CD8-positive, alpha-beta memory T cell (primary cell): ENCODE measurements around the gene ILK. TPM values are rescaled to one million over a fixed set of nuclear protein-coding genes. Genes with fewer than 3 reads are reported as not detected.

Source experiments
- CTCF ChIA-PET: fragments of 350-600 bp; sonication (Branson Sonifier 250); formaldehyde crosslinking; loops from one replicate; lab custom pipeline; 2021; ENCODE audit warnings: antibody characterized with exemption; lab: Charles Lee
- POLR2A ChIA-PET: fragments of 350-600 bp; sonication (Branson Sonifier 250); formaldehyde crosslinking; loops from one replicate; lab custom pipeline; 2021; ENCODE audit warnings: antibody characterized with exemption; lab: Charles Lee
- DNase-seq, 5 donors: peaks; one replicate each; pipeline versions ENCODE4 v3.0.0 to v3.0.0-alpha.2; 2020 to 2022; ENCODE audit warnings: mixed read lengths in 1 of 5
- H3K27ac ChIP-seq: one replicate; pipeline ENCODE4 v1.7.0; 2013; ENCODE audit warnings: low read depth, mild to moderate bottlenecking, low read length, moderate library complexity
- H3K27me3 ChIP-seq: 2 replicates; pipeline ENCODE4 v1.7.0; 2013; ENCODE audit warnings: low read length, mild to moderate bottlenecking; ENCODE audit not compliant: insufficient read depth, poor library complexity, severe bottlenecking
- H3K36me3 ChIP-seq: 2 replicates; pipeline ENCODE4 v1.7.0; 2013; ENCODE audit warnings: mild to moderate bottlenecking, low read length, moderate library complexity; ENCODE audit not compliant: insufficient read depth
- H3K4me1 ChIP-seq: 2 replicates; pipeline ENCODE4 v1.7.0; 2013; ENCODE audit warnings: mild to moderate bottlenecking, low read length, moderate library complexity; ENCODE audit not compliant: insufficient read depth
- H3K4me3 ChIP-seq: 2 replicates; pipeline ENCODE4 v1.7.0; 2013; ENCODE audit warnings: mild to moderate bottlenecking, low read length
- H3K9me3 ChIP-seq: 2 replicates; pipeline ENCODE4 v1.7.0; 2013; ENCODE audit warnings: mild to moderate bottlenecking, low read length
- H3K27ac Mint-ChIP-seq, 8 donors: one replicate each; pipeline ENCODE4 v1.8.0; 2020 to 2021; ENCODE audit warnings: mixed read lengths in 8 of 8, mild to moderate bottlenecking in 6 of 8, inconsistent platforms in 3 of 8, moderate library complexity in 3 of 8
- H3K27me3 Mint-ChIP-seq, 2 donors: one replicate each; pipeline ENCODE4 v1.8.0; 2020 to 2021; ENCODE audit warnings: mixed read lengths in 2 of 2, mild to moderate bottlenecking in 1 of 2, moderate library complexity in 1 of 2
- H3K36me3 Mint-ChIP-seq, 3 donors: one replicate each; pipeline ENCODE4 v1.8.0; 2020 to 2021; ENCODE audit warnings: mixed read lengths in 3 of 3, inconsistent platforms in 1 of 3, mild to moderate bottlenecking in 1 of 3
- H3K4me1 Mint-ChIP-seq, 3 donors: one replicate each; pipeline ENCODE4 v1.8.0; 2020 to 2021; ENCODE audit warnings: mixed read lengths in 3 of 3, inconsistent platforms in 1 of 3, mild to moderate bottlenecking in 1 of 3
- H3K4me3 Mint-ChIP-seq, 7 donors: one replicate each; pipeline ENCODE4 v1.8.0; 2020 to 2021; ENCODE audit warnings: mixed read lengths in 7 of 7, mild to moderate bottlenecking in 6 of 7, moderate library complexity in 4 of 7, inconsistent platforms in 2 of 7
- H3K9me3 Mint-ChIP-seq, 5 donors: one replicate each; pipeline ENCODE4 v1.8.0; 2020 to 2022; ENCODE audit warnings: mixed read lengths in 5 of 5, mild to moderate bottlenecking in 3 of 5, moderate library complexity in 2 of 5, inconsistent platforms in 1 of 5
- polyA plus RNA-seq: library from polyadenylated mRNA; unstranded; fragments of 300-500 nt; fragmentation: Illumina TruSeq; gene quantifications from one replicate; pipeline ENCODE4 v1.2.3, GENCODE V29; 2021
- total RNA-seq, 2 experiments: library from RNA; stranded (reverse); gene quantifications; one replicate each; pipeline ENCODE4 v1.2.3, GENCODE V29; 2021

The ILK gene
- total and polyA plus RNA-seq, 3 experiments from 2014 or later: 90.1 to 111 (median 92.6) TPM

DNA sequence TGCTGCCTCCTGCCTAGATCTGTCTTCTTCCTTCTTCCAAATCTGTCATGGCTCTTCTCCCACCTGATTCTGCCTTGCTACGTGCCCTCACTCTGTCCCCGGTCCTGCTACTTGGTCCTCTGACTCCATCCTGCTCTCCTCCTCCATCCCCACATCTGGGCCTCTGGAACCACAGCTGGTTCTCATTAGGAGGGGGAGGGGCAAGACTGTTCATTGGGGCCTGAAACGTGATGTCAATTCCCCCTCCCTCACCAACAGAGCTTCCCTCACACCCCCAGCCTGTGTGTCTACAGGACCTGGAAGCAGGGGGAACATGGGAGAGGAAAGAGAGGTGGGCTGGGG lies 43.0 kb downstream of the ILK start:
- H3K27ac ChIP-seq: no peak overlapping the region
- DNase-seq: no peak
- H3K36me3 ChIP-seq: no peaks in the 10 kb centered on the region
- Mint-ChIP-seq H3K4me1 (no peaks in the 10 kb centered on the region), H3K36me3 (no peaks in the 10 kb centered on the region), H3K9me3 (no peaks in the 10 kb centered on the region), H3K27me3 (peaks cover 0 to 1% of the 10 kb centered on the region in 2 donors), H3K27ac (no peak overlapping the region), H3K4me3 (no peak overlapping the region)
- POLR2A ChIA-PET: interaction anchor here (0.7 to 1.8 kb wide), 4 partner anchors 20 to 157 kb away, joined by 3 to 10 read pairs (median 6); partner anchors contain the start of genes TAF10 and TPP1
- peaks cover 62% of the 10 kb centered on the region for H3K4me1 ChIP-seq
- H3K27me3 ChIP-seq: no peaks in the 10 kb centered on the region
- peak overlapping the region; percentile 40 for H3K4me3 ChIP-seq
- CTCF ChIA-PET: interaction anchor here (0.9 to 1.9 kb wide), 7 partner anchors 12 to 42 kb away, joined by 3 to 13 read pairs (median 4); partner anchors contain the start of genes MRPL17 and TPP1
- no peaks in the 10 kb centered on the region for H3K9me3 ChIP-seq

DNA sequence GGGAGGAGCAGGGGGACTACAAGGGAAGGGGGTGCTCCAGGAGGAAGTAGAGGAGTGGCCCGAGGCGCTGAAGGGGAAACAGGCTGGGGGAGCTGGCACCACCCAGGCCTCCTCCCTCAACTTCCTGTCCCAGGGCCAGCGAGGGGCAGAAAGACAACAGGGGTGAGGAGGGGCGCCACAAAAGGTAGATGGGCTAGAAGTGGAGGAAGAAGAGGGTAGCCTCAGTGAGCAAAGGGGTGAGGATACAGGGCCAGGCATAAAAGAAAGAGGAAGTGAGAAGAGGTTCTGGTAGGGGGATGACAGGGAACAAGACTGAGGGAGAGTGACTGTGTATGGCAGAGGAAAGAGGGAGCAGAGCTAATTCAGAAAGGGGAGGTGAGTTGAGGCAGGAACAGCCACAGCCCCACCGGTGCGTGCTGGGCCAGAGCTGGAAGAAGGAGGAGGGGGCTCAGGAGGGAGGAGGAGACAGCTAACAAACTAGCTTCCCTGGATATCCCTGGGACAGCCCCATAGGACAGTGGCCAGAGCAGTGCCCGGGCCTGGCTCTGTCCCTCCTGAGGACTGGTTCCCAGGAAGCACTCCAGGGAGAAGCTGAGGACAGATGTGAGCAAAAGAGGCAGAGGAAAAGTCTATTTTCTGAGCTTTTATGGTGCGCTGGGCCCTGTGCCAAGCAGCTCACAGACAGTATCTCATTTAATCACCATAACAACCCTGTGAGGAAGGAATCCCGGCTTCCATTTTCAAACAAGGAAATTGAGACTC lies 43.5 kb downstream of the ILK start:
- Mint-ChIP-seq H3K27ac (no peak overlapping the region), H3K27me3 (peaks cover 0 to 1% of the 10 kb centered on the region in 2 donors), H3K36me3 (no peaks in the 10 kb centered on the region), H3K4me1 (no peaks in the 10 kb centered on the region), H3K4me3 (no peak overlapping the region), H3K9me3 (no peaks in the 10 kb centered on the region)
- DNase-seq: peak in 3 of 5 donors; percentile 22 to 64 (median 41)
- Histone ChIP-seq H3K4me1 (peaks cover 65% of the 10 kb centered on the region), H3K27ac (no peak overlapping the region), H3K9me3 (no peaks in the 10 kb centered on the region), H3K4me3 (peak overlapping the region; percentile 40), H3K27me3 (no peaks in the 10 kb centered on the region), H3K36me3 (no peaks in the 10 kb centered on the region)
- ChIA-PET CTCF (interaction anchor here (0.8 to 1.9 kb wide), 12 partner anchors 9 to 116 kb away, joined by 3 to 13 read pairs (median 3); partner anchors contain the start of genes DCHS1, MRPL17 and TPP1), POLR2A (interaction anchor here (0.6 to 1.8 kb wide), 5 partner anchors 20 to 158 kb away, joined by 3 to 10 read pairs (median 5); partner anchors contain the start of genes TAF10 and TPP1)

- Mint-ChIP-seq H3K9me3 (no peaks in the 10 kb centered on the region), H3K27ac (no peak overlapping the region), H3K36me3 (no peaks in the 10 kb centered on the region), H3K27me3 (peaks cover 0 to 1% of the 10 kb centered on the region in 2 donors), H3K4me3 (no peak overlapping the region), H3K4me1 (no peaks in the 10 kb centered on the region)
- Histone ChIP-seq H3K9me3 (no peaks in the 10 kb centered on the region), H3K27me3 (no peaks in the 10 kb centered on the region), H3K36me3 (no peaks in the 10 kb centered on the region), H3K4me3 (peak overlapping the region; percentile 40), H3K4me1 (peaks cover 64% of the 10 kb centered on the region), H3K27ac (no peak overlapping the region)
- CTCF ChIA-PET: interaction anchor here (0.9 to 2.9 kb wide), 11 partner anchors 13 to 117 kb away, joined by 3 to 14 read pairs (median 4); partner anchors contain the start of gene MRPL17
- POLR2A ChIA-PET: interaction anchor here (0.6 to 1.8 kb wide), 3 partner anchors 27 to 36 kb away, joined by 3 to 10 read pairs (median 8); partner anchors contain the start of genes TAF10 and TPP1
- DNase-seq: no peak
Measured at GRCh38 chr11:6647836-6648235, 44.3 kb downstream of the ILK start.

DNA sequence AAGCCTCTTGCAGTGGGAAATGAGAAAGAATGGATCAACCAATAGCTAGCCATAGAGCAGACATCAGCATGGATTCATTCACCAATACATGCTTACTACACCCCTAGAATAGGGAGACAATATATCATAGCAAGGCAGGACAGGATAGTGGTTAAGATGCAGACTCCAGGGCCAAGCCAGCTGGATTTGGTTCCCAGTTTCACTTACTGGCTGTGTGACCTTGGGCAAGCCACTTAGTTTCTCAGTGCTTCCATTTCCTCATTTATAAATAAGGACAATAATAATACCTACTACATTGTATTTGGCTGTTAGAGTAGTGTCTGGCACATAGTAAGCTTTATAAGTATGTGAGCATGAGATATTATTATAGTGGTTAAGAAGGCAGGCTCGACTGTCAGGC lies 44.9 kb downstream of the ILK start:
- Histone ChIP-seq H3K36me3 (no peaks in the 10 kb centered on the region), H3K27ac (no peak overlapping the region), H3K9me3 (no peaks in the 10 kb centered on the region), H3K4me1 (peaks cover 68% of the 10 kb centered on the region), H3K27me3 (no peaks in the 10 kb centered on the region), H3K4me3 (no peak overlapping the region)
- Mint-ChIP-seq H3K27ac (no peak overlapping the region), H3K4me1 (no peaks in the 10 kb centered on the region), H3K27me3 (peaks cover 0 to 1% of the 10 kb centered on the region in 2 donors), H3K36me3 (no peaks in the 10 kb centered on the region), H3K4me3 (no peak overlapping the region), H3K9me3 (no peaks in the 10 kb centered on the region)
- ChIA-PET POLR2A (interaction anchor here (1.0 kb wide), 1 partner anchor 37 kb away, joined by 3 read pairs; the partner anchor contains the start of gene TAF10), CTCF (interaction anchor here (1.3 to 2.9 kb wide), 5 partner anchors 20 to 35 kb away, joined by 3 to 14 read pairs (median 4); partner anchors contain the start of gene MRPL17)
- DNase-seq: no peak

- H3K27me3 ChIP-seq: no peaks in the 10 kb centered on the region
- H3K4me1 Mint-ChIP-seq: no peaks in the 10 kb centered on the region
- no peak overlapping the region for H3K27ac Mint-ChIP-seq
- H3K9me3 ChIP-seq: no peaks in the 10 kb centered on the region
- H3K4me1 ChIP-seq: peaks cover 69% of the 10 kb centered on the region
- no peaks in the 10 kb centered on the region for H3K36me3 Mint-ChIP-seq
- H3K4me3 ChIP-seq: no peak overlapping the region
- H3K4me3 Mint-ChIP-seq: no peak overlapping the region
- DNase-seq: no peak
- CTCF ChIA-PET: interaction anchor here (1.1 to 2.9 kb wide), 3 partner anchors 18 to 33 kb away, joined by 3 to 14 read pairs (median 4); partner anchors contain the start of gene MRPL17
- H3K36me3 ChIP-seq: no peaks in the 10 kb centered on the region
- H3K9me3 Mint-ChIP-seq: no peaks in the 10 kb centered on the region
- peaks cover 0 to 1% of the 10 kb centered on the region in 2 donors for H3K27me3 Mint-ChIP-seq
- no peak overlapping the region for H3K27ac ChIP-seq
- POLR2A ChIA-PET: interaction anchor here (0.6 kb wide), 1 partner anchor 950 kb away, joined by 4 read pairs; no protein-coding TSS in a partner anchor
Measured at GRCh38 chr11:6650104-6650503, 46.5 kb downstream of the ILK start.

DNA sequence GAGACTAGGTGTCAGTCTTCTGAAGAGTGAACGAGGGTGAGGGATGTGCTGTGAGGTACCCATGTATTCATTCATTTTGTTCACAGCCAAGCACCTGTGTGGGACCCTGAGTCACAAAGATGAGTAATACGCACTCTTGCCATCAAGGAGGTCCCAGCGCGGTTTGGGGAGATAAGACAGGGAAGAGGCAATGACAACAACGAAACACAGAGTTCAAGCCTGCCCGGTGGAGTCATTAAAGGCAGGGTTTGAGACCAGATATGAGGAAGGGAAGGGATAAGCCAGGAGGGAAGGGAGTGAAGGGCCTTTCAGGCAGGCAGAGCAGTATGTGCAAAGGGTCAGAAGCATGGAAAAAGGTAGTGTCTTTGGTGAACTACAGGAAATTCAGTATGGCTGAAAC lies 47.4 kb downstream of the ILK start:
- H3K4me1 Mint-ChIP-seq: no peaks in the 10 kb centered on the region
- no peak overlapping the region for H3K4me3 ChIP-seq
- no peak overlapping the region for H3K27ac ChIP-seq
- H3K4me1 ChIP-seq: peaks cover 60% of the 10 kb centered on the region
- H3K36me3 Mint-ChIP-seq: no peaks in the 10 kb centered on the region
- CTCF ChIA-PET: no interaction called here
- DNase-seq: no peak
- no peaks in the 10 kb centered on the region for H3K27me3 ChIP-seq
- no peak overlapping the region for H3K27ac Mint-ChIP-seq
- POLR2A ChIA-PET: no interaction called here
- no peaks in the 10 kb centered on the region for H3K27me3 Mint-ChIP-seq
- H3K9me3 ChIP-seq: no peaks in the 10 kb centered on the region
- no peak overlapping the region for H3K4me3 Mint-ChIP-seq
- no peaks in the 10 kb centered on the region for H3K36me3 ChIP-seq
- H3K9me3 Mint-ChIP-seq: no peaks in the 10 kb centered on the region

- no peak overlapping the region for H3K27ac ChIP-seq
- H3K4me1 ChIP-seq: peaks cover 48% of the 10 kb centered on the region
- H3K36me3 Mint-ChIP-seq: no peaks in the 10 kb centered on the region
- no peak overlapping the region for H3K27ac Mint-ChIP-seq
- no peaks in the 10 kb centered on the region for H3K9me3 ChIP-seq
- no peaks in the 10 kb centered on the region for H3K9me3 Mint-ChIP-seq
- H3K27me3 ChIP-seq: no peaks in the 10 kb centered on the region
- peaks cover 0 to 3% (median 2%) of the 10 kb centered on the region in 3 donors for H3K4me1 Mint-ChIP-seq
- DNase-seq: no peak
- H3K27me3 Mint-ChIP-seq: peaks cover 0 to 2% of the 10 kb centered on the region in 2 donors
- POLR2A ChIA-PET: no interaction called here
- no peaks in the 10 kb centered on the region for H3K36me3 ChIP-seq
- CTCF ChIA-PET: interaction anchor here (1.0 to 2.9 kb wide), 3 partner anchors 12 to 31 kb away, joined by 3 to 8 read pairs (median 7); partner anchors contain the start of gene MRPL17
- H3K4me3 ChIP-seq: no peak overlapping the region
- H3K4me3 Mint-ChIP-seq: no peak overlapping the region
Measured at GRCh38 chr11:6652182-6652581, 48.6 kb downstream of the ILK start.

GRCh38 chr11:6653097-6653496 lies 49.5 kb downstream of the ILK start:
- Mint-ChIP-seq H3K27me3 (peaks cover 0 to 2% of the 10 kb centered on the region in 2 donors), H3K4me1 (peaks cover 0 to 3% (median 2%) of the 10 kb centered on the region in 3 donors), H3K9me3 (no peaks in the 10 kb centered on the region), H3K36me3 (no peaks in the 10 kb centered on the region), H3K4me3 (no peak overlapping the region), H3K27ac (no peak overlapping the region)
- Histone ChIP-seq H3K4me1 (peaks cover 39% of the 10 kb centered on the region), H3K27ac (no peak overlapping the region), H3K9me3 (no peaks in the 10 kb centered on the region), H3K4me3 (no peak overlapping the region), H3K36me3 (no peaks in the 10 kb centered on the region), H3K27me3 (no peaks in the 10 kb centered on the region)
- ChIA-PET POLR2A (no interaction called here), CTCF (interaction anchor here (1.2 to 2.9 kb wide), 3 partner anchors 14 to 30 kb away, joined by 5 to 8 read pairs (median 7); partner anchors contain the start of gene MRPL17)
- DNase-seq: no peak
